Measurements from ENCODE around the gene ERAP2.

Gene ERAP2

DNA sequence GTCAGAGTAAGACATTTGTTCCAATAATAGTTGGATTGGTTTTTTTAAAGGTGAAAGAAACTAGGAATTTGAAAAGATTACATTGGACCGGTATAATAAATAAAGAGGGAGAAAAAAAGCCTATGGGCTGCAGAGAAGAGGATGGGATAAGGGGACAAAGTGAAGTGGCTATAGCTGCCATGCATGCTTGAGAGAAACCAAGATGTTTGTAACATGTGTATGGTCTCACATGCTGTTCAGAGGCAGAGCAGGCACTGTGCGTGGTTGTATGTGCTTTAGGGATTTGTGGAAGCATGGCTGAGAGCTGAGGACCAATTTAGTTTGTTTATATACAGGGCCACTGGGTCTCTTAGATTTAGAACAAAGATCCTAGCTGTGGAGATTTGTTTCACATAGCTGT lies 92.3 kb downstream of the ERAP2 start:
- no peak for DNase-seq
